GM21423 (cell line): ENCODE measurements around the gene SPON1.
A peak's percentile ranks its signal among the peaks of the same experiment; 100 is the strongest.

ENCODE experiments used
- ATAC-seq: cut with Tn5 transposase; IDR thresholded peaks from one replicate; pipeline ENCODE4 v1.9.1; 2021; ENCODE audit warnings: mild to moderate bottlenecking, moderate library complexity; ENCODE audit not compliant: unreplicated experiment

Gene SPON1

DNA sequence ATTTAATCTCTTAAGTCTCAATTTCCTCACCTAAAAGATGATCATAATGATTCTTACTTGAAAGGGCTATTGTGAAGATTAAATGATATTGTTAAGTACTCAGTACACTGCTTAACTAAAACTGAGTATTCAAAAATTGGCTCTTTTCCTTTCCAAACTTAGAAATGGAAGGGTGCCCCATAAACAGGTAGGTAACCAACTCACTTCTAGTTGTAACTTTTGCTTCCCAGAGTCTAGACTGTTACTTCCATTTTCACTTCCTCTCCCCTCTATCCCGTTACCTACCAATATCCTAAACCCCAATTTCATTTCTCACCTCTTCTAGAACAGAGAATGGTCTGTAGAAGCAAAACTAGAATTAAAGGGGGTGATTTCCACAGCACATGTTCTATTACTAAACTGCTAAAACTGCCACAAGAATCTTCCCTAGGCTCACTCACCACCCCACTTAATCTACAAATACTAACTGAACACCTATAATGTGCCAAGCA lies 346.4 kb downstream of the SPON1 start:
- ATAC-seq, result no peak

DNA sequence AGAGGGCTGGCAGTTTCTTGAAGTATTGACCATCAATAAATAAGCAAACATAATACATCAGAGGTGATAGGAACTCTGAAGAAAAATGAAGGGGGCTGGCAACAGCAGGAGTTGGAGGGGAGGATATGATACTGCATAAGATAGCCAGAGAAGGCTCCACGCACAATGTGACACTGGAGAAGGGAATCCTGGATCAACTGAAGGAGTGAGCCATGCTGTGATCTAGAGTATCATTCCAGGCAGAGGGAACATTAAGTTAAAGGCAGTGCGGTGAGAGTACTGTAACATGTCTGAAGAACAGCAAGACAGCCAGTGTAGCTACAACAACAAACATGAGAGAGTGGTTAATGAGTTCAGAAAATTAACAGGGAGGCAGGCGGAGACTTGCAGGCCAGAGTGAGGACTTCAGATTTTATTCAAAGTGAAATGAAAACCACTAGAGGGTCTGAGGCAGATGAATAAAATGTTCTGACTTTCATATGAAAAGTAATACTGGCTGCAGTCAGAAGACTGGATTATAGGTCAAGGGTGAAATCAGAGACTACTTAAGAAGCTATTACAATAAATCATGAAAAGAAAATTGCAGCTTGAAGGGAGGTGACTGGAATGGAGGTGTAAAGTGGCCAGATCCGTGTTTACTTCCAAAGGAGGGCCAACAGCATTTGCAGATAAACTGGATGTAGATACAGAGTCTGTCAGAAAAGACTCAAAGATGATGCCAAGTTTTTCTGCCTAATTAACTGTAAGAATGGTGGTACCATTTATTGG lies 347.1 kb downstream of the SPON1 start:
- ATAC-seq, result no peak

DNA sequence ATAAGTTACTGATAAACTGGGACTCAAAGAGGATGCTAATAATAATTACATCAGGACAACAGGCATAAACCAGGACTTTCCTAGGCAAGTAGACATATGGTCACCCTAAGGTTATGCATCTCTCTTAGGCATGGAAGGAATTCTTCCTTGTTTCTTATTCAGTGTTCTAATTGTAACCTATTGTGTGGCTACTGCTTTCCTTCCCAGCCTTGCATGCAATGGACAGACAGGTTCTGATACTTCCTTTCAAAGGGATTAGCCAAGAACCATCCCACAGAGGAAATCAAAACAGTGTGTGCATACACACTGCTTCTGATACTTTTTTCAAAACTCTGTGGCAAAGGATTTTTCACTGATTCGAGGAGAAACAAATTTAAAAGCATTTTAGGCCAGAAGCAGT lies 348.2 kb downstream of the SPON1 start:
- no peak for ATAC-seq

DNA sequence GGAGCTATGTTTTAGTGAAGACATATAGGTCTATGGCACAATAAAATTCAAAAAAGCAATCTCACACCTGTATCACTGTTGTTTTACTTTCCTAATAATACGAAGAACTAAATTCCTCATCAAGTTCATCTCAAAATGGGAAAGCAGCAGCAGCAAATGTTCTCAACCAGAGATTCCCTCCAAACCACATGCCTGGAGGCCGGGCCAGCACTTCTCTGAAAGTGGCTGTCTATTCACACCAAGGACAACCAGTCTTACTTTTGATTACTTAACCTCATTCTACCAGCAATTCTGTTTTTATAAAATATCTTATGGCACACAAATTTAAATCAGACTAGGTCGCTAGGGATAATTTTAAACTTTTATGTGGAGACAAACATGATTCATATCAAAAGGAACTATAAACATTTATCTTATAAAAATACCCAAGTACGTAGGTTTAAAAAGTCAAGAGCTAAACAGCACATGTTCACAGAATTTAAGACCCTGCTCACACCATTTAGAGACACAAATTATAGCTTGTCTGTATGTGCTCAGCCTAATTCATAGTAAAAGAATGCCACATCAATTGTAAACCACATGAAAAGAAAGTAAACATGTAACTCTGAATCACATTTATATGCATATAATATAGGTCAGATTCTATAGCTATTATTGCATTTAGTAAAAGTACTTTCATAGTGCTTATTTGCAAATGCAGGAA lies 350.4 kb downstream of the SPON1 start:
- no peak for ATAC-seq

DNA sequence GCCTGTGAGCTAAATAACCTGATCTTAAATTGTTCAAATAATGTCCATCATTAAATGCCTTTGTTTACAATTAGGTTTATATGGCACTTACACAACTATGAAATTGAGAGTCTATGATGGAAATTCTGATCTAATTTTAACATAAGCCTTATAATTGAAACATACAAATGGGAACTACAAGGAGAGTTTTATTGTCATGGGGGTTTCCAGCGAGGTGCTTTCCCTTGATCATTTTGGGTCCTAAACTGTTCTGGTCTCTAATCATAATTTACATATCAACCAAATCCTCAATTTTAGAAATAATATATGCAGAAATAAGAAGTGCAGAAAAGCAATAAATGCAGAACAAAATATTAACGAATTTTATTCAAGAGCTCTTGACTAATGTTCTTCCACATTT lies 351.6 kb downstream of the SPON1 start:
- ATAC-seq, result no peak

DNA sequence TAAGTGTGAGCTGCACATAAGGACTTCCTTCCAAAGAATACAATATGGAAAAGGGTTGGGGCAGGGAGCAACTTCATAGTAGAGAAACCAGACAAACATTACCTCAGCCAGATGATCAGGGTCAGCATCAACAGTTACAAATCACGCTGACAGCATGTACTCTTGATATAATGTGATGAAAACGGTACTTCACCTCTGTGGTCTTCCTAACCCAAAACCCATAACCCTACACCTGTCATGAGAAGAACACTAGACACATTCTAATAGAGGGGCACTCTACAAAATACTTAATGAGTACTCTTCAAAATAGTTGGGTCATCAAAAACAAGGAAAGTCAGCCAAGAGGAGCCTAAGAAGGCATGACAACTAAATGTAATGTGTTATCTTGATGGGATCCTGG lies 352.6 kb downstream of the SPON1 start:
- ATAC-seq, result peak; percentile 37
